CD4-positive, alpha-beta T cell (primary cell): ENCODE measurements around the gene PDE8B. TPM values are rescaled to one million over a fixed set of nuclear protein-coding genes. Genes with fewer than 3 reads are reported as not detected.

Experiments used
- ATAC-seq: fragments of 200-7000 bp; cut with Tn5 transposase; one replicate; pipeline ENCODE4 v1.10.0; 2022; ENCODE audit warnings: mild to moderate bottlenecking; ENCODE audit not compliant: poor library complexity
- CTCF ChIA-PET: fragments of 350-600 bp; sonication (Branson Sonifier 250); formaldehyde crosslinking; loops from one replicate; lab custom pipeline; 2021; ENCODE audit warnings: antibody characterized with exemption, inconsistent platforms; lab: Charles Lee
- POLR2A ChIA-PET: fragments of 350-600 bp; sonication (Branson Sonifier 250); formaldehyde crosslinking; loops from one replicate; lab custom pipeline; 2021; ENCODE audit warnings: antibody characterized with exemption, inconsistent platforms; lab: Charles Lee
- DNase-seq, 14 experiments: peaks; one replicate each; pipeline ENCODE4 v3.0.0-alpha.2; 2013 to 2020; ENCODE audit warnings: mixed read lengths in 2 of 14
- H3K27ac ChIP-seq, 2 donors: one replicate each; pipeline versions ENCODE4 v1.5.1 to v1.7.0; 2013; ENCODE audit warnings: low read length in 2 of 2, low read depth in 1 of 2, mild to moderate bottlenecking in 1 of 2
- H3K27me3 ChIP-seq, 2 experiments: 1 replicate in 1 of 2; 2 replicates in 1 of 2; pipeline versions ENCODE4 v1.6.1 to v1.7.0; 2013; ENCODE audit warnings: low read length in 2 of 2, control low read depth in 1 of 2, mild to moderate bottlenecking in 1 of 2, moderate library complexity in 1 of 2; ENCODE audit not compliant: insufficient read depth in 2 of 2, control insufficient read depth in 1 of 2
- H3K36me3 ChIP-seq: one replicate; pipeline ENCODE4 v1.6.1; 2013; ENCODE audit warnings: low read length, control low read depth; ENCODE audit not compliant: insufficient read depth
- H3K4me1 ChIP-seq: one replicate; pipeline ENCODE4 v1.6.1; 2013; ENCODE audit warnings: low read length, control low read depth; ENCODE audit not compliant: insufficient read depth
- H3K4me3 ChIP-seq: one replicate; pipeline ENCODE4 v1.5.1; 2013; ENCODE audit warnings: mild to moderate bottlenecking, low read length, moderate library complexity
- H3K9me3 ChIP-seq, 2 experiments: 1 replicate in 1 of 2; 2 replicates in 1 of 2; pipeline versions ENCODE4 v1.6.1 to v1.7.0; 2013; ENCODE audit warnings: low read length in 2 of 2, mild to moderate bottlenecking in 2 of 2, control low read depth in 1 of 2, moderate library complexity in 1 of 2; ENCODE audit not compliant: control insufficient read depth in 1 of 2, insufficient read depth in 1 of 2
- H3K27ac Mint-ChIP-seq: one replicate; pipeline ENCODE4 v1.8.0; 2020; ENCODE audit warnings: mixed read lengths
- H3K27me3 Mint-ChIP-seq: one replicate; pipeline ENCODE4 v1.8.0; 2021; ENCODE audit warnings: mixed read lengths
- H3K36me3 Mint-ChIP-seq: one replicate; pipeline ENCODE4 v1.8.0; 2021; ENCODE audit warnings: low read depth, mixed read lengths
- H3K4me1 Mint-ChIP-seq: one replicate; pipeline ENCODE4 v1.8.0; 2021; ENCODE audit warnings: low read depth, mixed read lengths
- H3K4me3 Mint-ChIP-seq: one replicate; pipeline ENCODE4 v1.8.0; 2020; ENCODE audit warnings: mild to moderate bottlenecking, mixed read lengths
- H3K9me3 Mint-ChIP-seq: one replicate; pipeline ENCODE4 v1.8.0; 2020; ENCODE audit warnings: mixed read lengths
- CTCF ChIP-seq: fragments of 200-600 bp; IDR thresholded peaks from one replicate; pipeline ENCODE4 v1.8.0; 2022; ENCODE audit warnings: antibody characterized with exemption, mild to moderate bottlenecking
- intact Hi-C, 2 experiments: fragments of 100-400 bp; cut with DNase I in 1 of 2; cut with micrococcal nuclease in 1 of 2; formaldehyde crosslinking; loops; one replicate each; pipeline versions ENCODE4 v1.15.1 to v1.9.0; 2023 to 2025; cut with DNase I, micrococcal nuclease
- total RNA-seq, 174 experiments: library from RNA in 2 of 174; stranded (reverse) in 2 of 174; gene quantifications; one replicate each; pipeline ENCODE4 v1.2.3 and lab custom pipeline; 2021 to 2026

Gene PDE8B
- total RNA-seq, 2 experiments from 2014 or later, result 0.22 to 0.27 TPM

- ChIA-PET CTCF (interaction anchor here (0.7 kb wide), 1 partner anchor 296 kb away, joined by 3 read pairs; no protein-coding TSS in a partner anchor), POLR2A (no interaction called here)
- intact Hi-C loops, result no loop called here
- no peak overlapping the region for H3K4me3 Mint-ChIP-seq
- Histone ChIP-seq H3K36me3 (no peaks in the 10 kb centered on the region), H3K27me3 (no peaks in the 10 kb centered on the region), H3K27ac (no peak overlapping the region), H3K9me3 (no peaks in the 10 kb centered on the region), H3K4me3 (no peak overlapping the region), H3K4me1 (no peaks in the 10 kb centered on the region)
- TF ChIP-seq CTCF, result no peak
- no peak overlapping the region for H3K27ac Mint-ChIP-seq
- no peaks in the 10 kb centered on the region for H3K9me3 Mint-ChIP-seq
- H3K4me1 Mint-ChIP-seq, result no peaks in the 10 kb centered on the region
- peaks cover 15% of the 10 kb centered on the region for H3K27me3 Mint-ChIP-seq
- DNase-seq, result no peak
- no peaks in the 10 kb centered on the region for H3K36me3 Mint-ChIP-seq
- no peak for ATAC-seq
These were observed 212.7 kb downstream of the PDE8B start for GRCh38 chr5:77423022-77423750.

- H3K27ac Mint-ChIP-seq, result no peak overlapping the region
- H3K9me3 Mint-ChIP-seq, result no peaks in the 10 kb centered on the region
- H3K4me3 Mint-ChIP-seq, result no peak overlapping the region
- ChIA-PET CTCF (no interaction called here), POLR2A (no interaction called here)
- Histone ChIP-seq H3K36me3 (no peaks in the 10 kb centered on the region), H3K9me3 (no peaks in the 10 kb centered on the region), H3K4me3 (no peak overlapping the region), H3K4me1 (no peaks in the 10 kb centered on the region), H3K27me3 (no peaks in the 10 kb centered on the region), H3K27ac (no peak overlapping the region)
- intact Hi-C loops, result no loop called here
- no peak for TF ChIP-seq CTCF
- H3K36me3 Mint-ChIP-seq, result no peaks in the 10 kb centered on the region
- H3K27me3 Mint-ChIP-seq, result peaks cover 8% of the 10 kb centered on the region
- no peaks in the 10 kb centered on the region for H3K4me1 Mint-ChIP-seq
- no peak for DNase-seq
- ATAC-seq, result no peak
These were observed 214.4 kb downstream of the PDE8B start for GRCh38 chr5:77424921-77425320.

- H3K9me3 Mint-ChIP-seq, result no peaks in the 10 kb centered on the region
- Histone ChIP-seq H3K4me1 (no peaks in the 10 kb centered on the region), H3K36me3 (no peaks in the 10 kb centered on the region), H3K27ac (no peak overlapping the region), H3K9me3 (no peaks in the 10 kb centered on the region), H3K27me3 (no peaks in the 10 kb centered on the region), H3K4me3 (no peak overlapping the region)
- no peak for DNase-seq
- CTCF ChIA-PET, result no interaction called here
- no peaks in the 10 kb centered on the region for H3K4me1 Mint-ChIP-seq
- intact Hi-C loops, result no loop called here
- TF ChIP-seq CTCF, result no peak
- H3K27ac Mint-ChIP-seq, result no peak overlapping the region
- no peaks in the 10 kb centered on the region for H3K36me3 Mint-ChIP-seq
- peaks cover 8% of the 10 kb centered on the region for H3K27me3 Mint-ChIP-seq
- no peak for ATAC-seq
- no peak overlapping the region for H3K4me3 Mint-ChIP-seq
- POLR2A ChIA-PET, result no interaction called here
These were observed 214.9 kb downstream of the PDE8B start for GRCh38 chr5:77425420-77425819.
